ENCODE results near the gene SPG7.

DNA sequence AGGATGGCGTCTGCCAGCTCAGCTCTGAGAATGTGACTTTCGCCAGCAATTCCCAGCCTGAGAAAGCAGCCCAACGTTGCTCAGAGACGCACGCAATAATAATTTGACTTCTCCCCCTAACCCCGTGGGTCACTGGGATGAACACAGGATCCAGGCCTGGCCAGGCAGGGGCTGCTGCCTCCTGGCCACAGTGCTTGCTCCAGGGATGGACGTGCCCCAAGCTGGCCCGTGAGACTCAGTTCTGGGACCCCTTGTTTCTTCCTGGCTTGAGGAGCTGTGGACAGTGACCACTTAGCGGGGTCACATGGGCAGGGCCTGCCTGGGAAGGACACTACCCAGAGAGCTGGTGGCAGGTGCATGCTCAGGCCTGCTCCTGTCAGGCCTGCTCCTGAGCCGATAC is 91.7 kb downstream of the SPG7 start:
- TF ChIP-seq RAD21 (CRISPR knock-in tag; conservative IDR thresholded peaks at IDR 0.05 in 1 of 2, IDR thresholded peaks at IDR 0.05 in 1 of 2) (no peak), CTCF (IDR thresholded peaks at IDR 0.05 in 2 of 3, conservative IDR thresholded peaks at IDR 0.05 in 1 of 3; ENCODE audit: insufficient read depth in 2 of 3, low read depth in 1 of 3, low read length in 3 of 3) (no peak), HDAC2 (IDR thresholded peaks at IDR 0.05) (no peak), BHLHE40 (IDR thresholded peaks at IDR 0.05; ENCODE audit: low read length) (no peak), NCOR1 (IDR thresholded peaks at IDR 0.05) (no peak), RBBP5 (IDR thresholded peaks at IDR 0.05; ENCODE audit: borderline replicate concordance, insufficient read depth, low read length, poor library complexity, severe bottlenecking) (no peak), DACH1 (IDR thresholded peaks at IDR 0.05; ENCODE audit: partially characterized antibody) (no peak), POLR2A (conservative IDR thresholded peaks at IDR 0.05) (no peak), ZFP36 (IDR thresholded peaks at IDR 0.05; ENCODE audit: low read depth, low read length, partially characterized antibody) (no peak), JUNB (CRISPR knock-in tag; conservative IDR thresholded peaks at IDR 0.05) (no peak), CBX2 (IDR thresholded peaks at IDR 0.05; ENCODE audit: insufficient read depth, low read length, poor library complexity, severe bottlenecking) (no peak), SMARCC2 (IDR thresholded peaks at IDR 0.05; ENCODE audit: low read depth) (no peak)
- TF ChIP-seq, protein P1, sequence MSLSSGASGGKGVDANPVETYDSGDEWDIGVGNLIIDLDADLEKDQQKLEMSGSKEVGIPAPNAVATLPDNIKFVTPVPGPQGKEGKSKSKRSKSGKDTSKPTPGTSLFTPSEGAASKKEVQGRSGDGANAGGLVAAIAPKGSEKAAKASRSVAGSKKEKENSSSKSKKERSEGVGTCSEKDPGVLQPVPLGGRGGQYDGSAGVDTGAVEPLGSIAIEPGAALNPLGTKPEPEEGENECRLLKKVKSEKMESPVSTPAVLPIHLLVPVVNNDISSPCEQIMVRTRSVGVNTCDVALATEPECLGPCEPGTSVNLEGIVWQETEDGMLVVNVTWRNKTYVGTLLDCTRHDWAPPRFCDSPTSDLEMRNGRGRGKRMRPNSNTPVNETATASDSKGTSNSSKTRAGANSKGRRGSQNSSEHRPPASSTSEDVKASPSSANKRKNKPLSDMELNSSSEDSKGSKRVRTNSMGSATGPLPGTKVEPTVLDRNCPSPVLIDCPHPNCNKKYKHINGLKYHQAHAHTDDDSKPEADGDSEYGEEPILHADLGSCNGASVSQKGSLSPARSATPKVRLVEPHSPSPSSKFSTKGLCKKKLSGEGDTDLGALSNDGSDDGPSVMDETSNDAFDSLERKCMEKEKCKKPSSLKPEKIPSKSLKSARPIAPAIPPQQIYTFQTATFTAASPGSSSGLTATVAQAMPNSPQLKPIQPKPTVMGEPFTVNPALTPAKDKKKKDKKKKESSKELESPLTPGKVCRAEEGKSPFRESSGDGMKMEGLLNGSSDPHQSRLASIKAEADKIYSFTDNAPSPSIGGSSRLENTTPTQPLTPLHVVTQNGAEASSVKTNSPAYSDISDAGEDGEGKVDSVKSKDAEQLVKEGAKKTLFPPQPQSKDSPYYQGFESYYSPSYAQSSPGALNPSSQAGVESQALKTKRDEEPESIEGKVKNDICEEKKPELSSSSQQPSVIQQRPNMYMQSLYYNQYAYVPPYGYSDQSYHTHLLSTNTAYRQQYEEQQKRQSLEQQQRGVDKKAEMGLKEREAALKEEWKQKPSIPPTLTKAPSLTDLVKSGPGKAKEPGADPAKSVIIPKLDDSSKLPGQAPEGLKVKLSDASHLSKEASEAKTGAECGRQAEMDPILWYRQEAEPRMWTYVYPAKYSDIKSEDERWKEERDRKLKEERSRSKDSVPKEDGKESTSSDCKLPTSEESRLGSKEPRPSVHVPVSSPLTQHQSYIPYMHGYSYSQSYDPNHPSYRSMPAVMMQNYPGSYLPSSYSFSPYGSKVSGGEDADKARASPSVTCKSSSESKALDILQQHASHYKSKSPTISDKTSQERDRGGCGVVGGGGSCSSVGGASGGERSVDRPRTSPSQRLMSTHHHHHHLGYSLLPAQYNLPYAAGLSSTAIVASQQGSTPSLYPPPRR (CRISPR knock-in tag; IDR thresholded peaks at IDR 0.05; ENCODE audit: borderline replicate concordance): no peak
- TF ChIP-seq, protein P2, sequence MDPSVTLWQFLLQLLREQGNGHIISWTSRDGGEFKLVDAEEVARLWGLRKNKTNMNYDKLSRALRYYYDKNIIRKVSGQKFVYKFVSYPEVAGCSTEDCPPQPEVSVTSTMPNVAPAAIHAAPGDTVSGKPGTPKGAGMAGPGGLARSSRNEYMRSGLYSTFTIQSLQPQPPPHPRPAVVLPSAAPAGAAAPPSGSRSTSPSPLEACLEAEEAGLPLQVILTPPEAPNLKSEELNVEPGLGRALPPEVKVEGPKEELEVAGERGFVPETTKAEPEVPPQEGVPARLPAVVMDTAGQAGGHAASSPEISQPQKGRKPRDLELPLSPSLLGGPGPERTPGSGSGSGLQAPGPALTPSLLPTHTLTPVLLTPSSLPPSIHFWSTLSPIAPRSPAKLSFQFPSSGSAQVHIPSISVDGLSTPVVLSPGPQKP (CRISPR knock-in tag; IDR thresholded peaks at IDR 0.05): no peak
